ENCODE data around the gene SLFN14. TPM values are rescaled to one million over a fixed set of nuclear protein-coding genes. Genes with fewer than 3 reads are reported as not detected.

Gene SLFN14
- total RNA-seq, 4 donors from 2014 or later: not detected

DNA sequence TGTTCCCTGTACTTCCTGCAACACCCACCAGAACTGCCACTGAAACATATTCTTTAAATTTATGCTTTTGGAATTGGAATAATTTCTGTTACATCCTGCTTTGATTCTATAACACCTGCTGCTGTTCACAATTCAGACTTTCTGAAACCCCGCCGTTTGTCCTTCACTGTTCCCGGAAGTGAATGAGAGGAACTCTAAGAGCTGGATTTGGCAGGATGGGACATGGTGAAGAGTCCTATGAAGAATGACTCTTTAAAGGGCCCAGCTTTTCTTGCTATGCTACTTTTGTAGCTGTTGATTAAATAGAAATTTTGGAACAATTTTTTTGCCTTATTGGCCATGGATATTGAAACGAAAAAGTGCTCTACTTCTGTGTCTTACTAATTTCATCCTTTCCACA, 35.5 kb upstream of the SLFN14 start:
- ATAC-seq (ENCODE audit: low FRiP score): no peak
- DNase-seq (ENCODE audit: low spot score): no peak
- TF ChIP-seq, protein P1, sequence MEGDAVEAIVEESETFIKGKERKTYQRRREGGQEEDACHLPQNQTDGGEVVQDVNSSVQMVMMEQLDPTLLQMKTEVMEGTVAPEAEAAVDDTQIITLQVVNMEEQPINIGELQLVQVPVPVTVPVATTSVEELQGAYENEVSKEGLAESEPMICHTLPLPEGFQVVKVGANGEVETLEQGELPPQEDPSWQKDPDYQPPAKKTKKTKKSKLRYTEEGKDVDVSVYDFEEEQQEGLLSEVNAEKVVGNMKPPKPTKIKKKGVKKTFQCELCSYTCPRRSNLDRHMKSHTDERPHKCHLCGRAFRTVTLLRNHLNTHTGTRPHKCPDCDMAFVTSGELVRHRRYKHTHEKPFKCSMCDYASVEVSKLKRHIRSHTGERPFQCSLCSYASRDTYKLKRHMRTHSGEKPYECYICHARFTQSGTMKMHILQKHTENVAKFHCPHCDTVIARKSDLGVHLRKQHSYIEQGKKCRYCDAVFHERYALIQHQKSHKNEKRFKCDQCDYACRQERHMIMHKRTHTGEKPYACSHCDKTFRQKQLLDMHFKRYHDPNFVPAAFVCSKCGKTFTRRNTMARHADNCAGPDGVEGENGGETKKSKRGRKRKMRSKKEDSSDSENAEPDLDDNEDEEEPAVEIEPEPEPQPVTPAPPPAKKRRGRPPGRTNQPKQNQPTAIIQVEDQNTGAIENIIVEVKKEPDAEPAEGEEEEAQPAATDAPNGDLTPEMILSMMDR (IDR thresholded peaks at IDR 0.05): no peak

DNA sequence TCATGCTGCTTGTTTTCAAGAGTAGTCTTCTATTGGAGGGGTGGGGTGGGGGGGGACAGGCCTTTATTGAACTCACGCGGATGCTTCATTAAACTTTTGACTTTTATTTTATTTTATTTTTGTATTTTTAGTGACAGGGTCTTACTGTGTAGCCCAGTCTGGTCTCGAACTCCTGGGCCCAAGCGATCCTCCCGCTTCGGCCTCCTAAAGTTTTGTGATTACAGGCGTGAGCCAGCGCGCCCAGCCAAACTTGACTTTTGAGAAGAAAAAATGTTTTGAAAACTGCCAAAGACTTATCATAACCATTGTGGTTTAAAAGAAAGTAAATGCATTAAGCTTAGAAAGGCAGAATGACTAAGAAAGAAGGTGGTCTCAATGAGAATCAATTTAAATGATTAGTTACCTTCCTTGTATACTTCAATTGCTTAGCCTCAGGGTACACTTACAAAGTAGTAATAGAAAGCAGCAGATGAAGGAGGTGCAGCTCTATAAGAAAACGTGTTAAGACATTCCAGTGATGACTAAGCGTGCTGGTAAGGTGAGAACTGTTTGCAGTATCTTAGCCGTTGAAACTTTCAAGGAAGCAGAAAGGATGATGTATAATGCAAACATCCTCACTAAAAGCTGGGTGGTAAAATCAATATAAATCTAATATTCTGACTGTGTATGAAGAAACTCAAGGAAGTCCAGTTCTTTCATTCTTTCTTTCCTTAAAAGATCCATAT, 27.7 kb upstream of the SLFN14 start:
- DNase-seq (ENCODE audit: low spot score) (no peak), ATAC-seq (ENCODE audit: low FRiP score) (no peak)
- TF ChIP-seq, protein P1 (IDR thresholded peaks at IDR 0.05): no peak

DNA sequence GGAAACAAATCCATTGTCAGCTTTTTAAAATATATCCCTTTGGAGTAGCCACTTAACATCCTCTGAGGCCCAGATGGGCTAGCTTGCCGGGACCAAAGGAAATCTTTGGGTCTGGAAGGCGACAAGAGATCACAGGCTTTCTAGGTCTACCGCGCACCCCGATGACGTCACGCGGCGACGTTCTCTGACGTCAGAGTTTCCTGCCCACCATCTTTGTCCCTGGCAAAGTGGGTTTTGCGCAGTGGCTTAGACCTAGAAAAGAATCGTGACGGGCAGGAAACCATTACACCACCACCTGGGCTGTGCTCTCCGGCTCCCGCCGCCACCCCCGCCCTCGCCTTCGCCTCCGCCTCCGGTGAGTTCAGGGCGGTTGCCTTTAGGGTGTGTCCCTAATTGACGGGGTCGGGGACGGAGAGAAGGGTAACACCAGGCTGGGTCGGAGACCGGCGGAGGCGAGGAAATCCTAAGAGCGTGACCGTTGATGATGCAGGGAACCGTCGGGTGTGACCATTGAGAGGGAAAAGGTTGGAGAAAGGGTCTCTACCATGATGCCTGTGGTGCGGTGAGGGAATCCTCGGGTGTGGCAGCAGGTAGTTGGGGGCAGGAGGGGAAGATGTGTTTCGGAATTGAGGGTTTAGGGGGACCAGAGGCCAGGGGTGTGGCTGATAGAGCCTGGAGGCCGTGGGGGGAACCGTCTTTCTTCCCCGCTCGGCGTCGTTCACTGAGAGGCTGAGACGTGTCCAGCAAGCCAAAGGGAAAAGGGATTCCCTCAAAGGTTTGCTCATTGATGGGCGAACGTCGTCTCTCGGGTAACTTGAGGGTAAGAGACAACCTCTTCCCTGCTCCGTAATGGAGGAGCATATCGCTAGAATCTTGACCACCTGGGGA, 26.7 kb upstream of the SLFN14 start, which contains the start of gene AP2B1:
AP2B1 (plus strand) TSS at position 249 of the 888 bp plus-strand sequence. CDS start 6,709 bp downstream, outside the sequence.
- ATAC-seq (ENCODE audit: low FRiP score): peak; percentile 98

DNA sequence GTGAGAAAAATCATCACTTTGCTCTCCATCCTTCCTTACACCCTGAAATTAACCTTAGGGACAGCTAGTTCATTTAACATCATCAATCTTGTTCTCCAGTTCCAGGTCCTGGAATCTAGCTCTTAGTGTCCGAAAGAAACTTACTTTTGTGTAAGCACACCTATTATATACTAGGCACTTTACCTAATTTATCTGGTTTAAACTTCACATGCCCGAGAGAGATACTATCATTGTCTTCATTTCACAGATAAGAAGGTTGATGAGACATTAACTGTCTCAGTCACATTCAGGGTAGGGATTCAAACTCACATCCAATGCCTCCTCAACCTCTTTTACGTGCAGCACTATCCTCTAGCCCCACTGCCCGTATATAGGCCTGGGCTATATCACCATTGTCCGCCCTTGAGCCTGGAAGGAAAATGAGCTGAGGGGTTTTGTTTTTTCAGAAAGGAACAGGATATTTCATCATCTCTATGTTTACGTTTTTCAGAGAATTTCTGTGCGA, 26.0 kb upstream of the SLFN14 start:
- ATAC-seq (ENCODE audit: low FRiP score) (no peak), DNase-seq (ENCODE audit: low spot score) (no peak)

More for the DNA sequence above, 26.7 kb upstream of the SLFN14 start, which contains the start of gene AP2B1:
- peak; percentile 97 for DNase-seq (ENCODE audit: low spot score)
- TF ChIP-seq, protein P1 (IDR thresholded peaks at IDR 0.05): no peak

DNA sequence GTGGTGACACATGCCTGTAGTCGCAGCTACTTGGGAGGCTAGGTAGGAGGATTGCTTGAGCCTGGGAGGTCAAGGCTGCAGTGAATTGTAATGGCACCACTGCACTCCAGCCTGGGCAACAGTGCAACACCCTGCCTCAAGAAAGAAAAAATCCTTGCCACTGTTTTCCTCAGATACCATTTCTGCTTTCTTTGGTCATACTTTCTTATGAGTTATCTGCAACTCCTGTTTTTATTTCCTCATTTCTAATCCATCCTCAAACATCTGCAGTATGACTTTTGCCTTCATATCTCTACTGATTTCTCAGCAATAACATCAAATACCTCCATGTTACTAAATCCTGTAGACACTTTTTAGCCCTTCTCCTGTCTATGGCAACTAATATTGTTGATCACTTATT, 23.4 kb upstream of the SLFN14 start:
- DNase-seq (ENCODE audit: low spot score) (no peak), ATAC-seq (ENCODE audit: low FRiP score) (no peak)
- TF ChIP-seq, protein P1 (IDR thresholded peaks at IDR 0.05): no peak

More for the DNA sequence above, 26.0 kb upstream of the SLFN14 start:
- TF ChIP-seq, protein P1 (IDR thresholded peaks at IDR 0.05): no peak

DNA sequence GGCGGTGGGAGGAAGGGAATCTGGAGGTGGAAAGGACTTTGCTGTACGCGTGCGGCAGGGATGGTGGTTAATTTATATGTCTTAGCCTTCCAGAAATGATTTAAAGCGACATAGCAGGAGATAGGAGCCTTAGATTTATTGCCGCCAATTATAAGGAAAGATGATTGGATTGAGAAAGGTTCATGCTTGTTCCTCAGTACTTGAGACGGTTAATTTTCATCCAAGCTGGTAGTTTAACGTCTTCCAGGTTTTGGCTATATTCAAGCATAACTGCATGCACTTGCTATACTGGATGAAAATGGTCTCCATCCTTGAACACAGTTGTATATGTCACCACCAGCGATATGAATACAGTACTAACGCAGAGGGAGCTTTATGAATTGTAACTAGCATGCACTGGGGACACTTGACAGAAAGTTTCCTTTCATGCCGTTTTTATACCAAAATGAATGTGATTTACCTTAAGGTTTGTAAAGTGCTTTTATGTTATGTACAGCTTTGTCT, 18.4 kb upstream of the SLFN14 start:
- TF ChIP-seq, protein P1 (IDR thresholded peaks at IDR 0.05): no peak
- DNase-seq (ENCODE audit: low spot score) (no peak), ATAC-seq (ENCODE audit: low FRiP score) (no peak)
